HG03095 (cell line): Measurements from ENCODE around the gene RAB20.
"Not testable (repeated sequence)": the region's sequence is repeated elsewhere in the genome, so short reads cannot be mapped to it uniquely, and the experiment has no call there.

Experiments used
- ATAC-seq: cut with Tn5 transposase; IDR thresholded peaks from one replicate; pipeline ENCODE4 v1.9.1; 2021; ENCODE audit warnings: moderate library complexity; ENCODE audit not compliant: unreplicated experiment

RAB20 gene

GRCh38 chr13:110555601-110556223 lies 5.8 kb downstream of the RAB20 start:
- no peak for ATAC-seq

DNA sequence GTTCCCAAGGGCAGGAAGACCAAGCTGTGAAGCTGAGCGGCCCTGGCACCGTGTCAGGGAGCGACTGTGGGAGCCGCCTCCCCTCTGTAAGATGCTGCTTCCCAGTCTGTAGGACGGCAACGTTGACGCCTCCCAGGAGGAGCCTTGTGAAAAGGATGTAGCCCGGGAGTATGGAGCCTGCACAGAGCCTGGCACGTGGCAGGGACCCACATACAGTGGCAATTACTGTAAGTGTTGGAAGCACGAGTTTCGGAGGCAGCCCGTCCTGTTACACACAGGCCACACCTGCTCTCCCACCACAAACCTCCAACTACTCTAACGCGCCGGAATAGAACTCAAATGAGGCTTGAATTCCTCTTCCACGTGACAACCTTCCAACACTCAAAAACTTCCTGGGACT lies 6.6 kb downstream of the RAB20 start:
- ATAC-seq, result no peak

DNA sequence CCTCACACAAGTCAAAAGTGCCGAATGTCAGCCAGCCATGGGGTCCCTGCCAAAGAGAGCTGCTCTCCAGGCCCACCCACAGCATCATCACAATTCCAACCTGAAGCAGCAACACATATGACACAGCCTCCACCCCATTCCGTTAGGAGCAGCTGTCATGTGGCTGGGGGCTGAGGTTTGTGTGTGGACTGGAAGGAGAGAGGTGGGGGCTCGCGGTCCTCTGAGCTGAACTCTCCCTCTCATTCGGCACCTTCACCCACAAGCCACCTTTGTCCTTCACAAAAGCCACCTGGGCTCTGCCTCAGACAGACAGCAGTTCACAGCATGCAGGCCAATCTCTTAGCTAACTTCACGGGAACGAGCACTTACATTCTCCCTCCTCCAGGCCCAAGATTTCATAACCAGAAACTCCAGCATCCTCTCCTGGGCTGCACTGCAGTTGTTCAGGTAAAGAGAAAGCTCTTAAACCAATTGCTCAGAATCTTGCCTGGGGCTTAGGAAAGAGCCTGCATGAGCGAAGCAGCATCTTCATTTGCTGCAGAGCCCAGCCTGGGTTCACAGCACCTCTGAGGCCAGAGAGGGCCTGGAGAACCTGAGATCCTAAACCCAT lies 7.2 kb downstream of the RAB20 start:
- no peak for ATAC-seq

GRCh38 chr13:110553417-110553816 lies 8.1 kb downstream of the RAB20 start:
- no peak for ATAC-seq

- ATAC-seq, result no peak
Measured at GRCh38 chr13:110552767-110553166, 8.8 kb downstream of the RAB20 start.

DNA sequence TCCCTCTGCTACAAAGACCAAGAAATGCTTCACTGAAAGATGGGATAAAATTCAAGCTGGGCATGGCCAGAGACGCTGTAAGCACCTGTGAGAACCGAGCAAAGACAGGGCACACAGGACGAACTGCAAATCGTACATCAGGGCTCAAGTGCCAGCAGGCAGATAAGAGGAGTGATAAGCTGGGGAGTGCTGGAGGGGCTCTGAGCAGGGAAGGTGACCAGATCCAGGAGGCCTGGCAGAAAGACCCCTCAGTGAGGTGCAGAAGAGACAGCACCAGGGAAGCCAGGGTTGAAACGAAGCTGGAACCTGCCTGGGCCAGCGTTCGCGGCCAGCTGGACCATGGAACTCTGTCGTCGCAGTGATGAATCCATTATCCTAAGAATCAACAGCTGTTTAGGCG lies 10.2 kb downstream of the RAB20 start:
- ATAC-seq, result no peak

DNA sequence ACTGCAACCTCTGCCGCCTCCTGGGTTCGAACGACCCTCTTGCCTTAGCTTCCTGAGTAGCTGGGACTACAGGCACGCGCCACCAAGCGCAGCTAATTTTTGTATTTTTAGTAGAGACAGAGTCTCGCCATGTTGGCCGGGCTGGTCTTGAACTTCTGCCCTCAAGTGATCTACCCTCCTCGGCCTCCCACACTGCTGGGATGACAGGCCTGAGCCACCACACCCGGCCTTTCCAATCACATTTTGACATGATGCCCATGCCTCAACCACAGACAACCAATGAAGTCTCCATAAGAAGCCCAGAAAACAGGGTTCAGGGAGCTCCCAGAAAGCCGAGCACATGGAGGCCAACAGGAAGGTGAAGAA lies 11.7 kb downstream of the RAB20 start:
- ATAC-seq, result no peak

GRCh38 chr13:110548891-110549794 lies 12.4 kb downstream of the RAB20 start:
- ATAC-seq, result no peak

GRCh38 chr13:110546926-110547325 lies 14.6 kb downstream of the RAB20 start:
- no peak for ATAC-seq

DNA sequence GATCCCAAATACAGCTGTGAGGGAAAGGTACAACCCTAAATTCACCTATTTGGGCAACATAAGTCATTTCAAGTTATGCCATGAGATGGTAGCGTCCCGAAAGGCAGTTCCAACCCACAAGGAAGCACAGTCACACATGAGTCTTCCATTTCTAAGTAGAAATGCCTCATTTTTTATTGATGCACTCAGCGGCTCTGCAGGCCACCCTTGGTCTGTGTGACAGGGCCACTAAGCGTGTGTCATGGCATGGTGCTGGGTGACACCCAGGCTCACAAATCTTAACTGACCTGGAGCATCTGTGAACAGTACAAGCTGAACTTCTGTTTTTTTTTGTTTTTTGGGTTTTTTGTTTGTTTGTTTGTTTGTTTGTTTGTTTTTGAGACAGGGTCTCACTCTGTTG lies 15.1 kb downstream of the RAB20 start:
- ATAC-seq, result no peak

- no peak for ATAC-seq
Measured at GRCh38 chr13:110542169-110542796, 19.2 kb downstream of the RAB20 start.

DNA sequence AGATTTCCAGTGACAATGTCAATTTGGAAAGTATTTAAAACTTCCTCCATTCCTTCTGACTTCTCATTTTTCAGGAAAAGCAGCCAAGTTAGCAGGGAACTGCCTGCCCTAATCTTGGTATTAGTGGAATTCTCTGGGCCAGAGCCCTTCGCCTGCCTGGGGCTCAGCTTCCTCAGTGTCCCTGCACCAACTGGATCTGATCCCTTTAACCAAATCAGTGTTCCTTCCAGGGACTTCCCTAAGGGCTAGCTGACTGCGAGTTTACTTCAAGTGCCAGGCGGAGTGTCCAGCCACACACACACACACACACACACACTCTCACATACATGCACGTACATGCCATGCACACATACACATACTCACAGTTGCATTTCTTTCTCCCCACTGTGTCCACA lies 20.0 kb downstream of the RAB20 start:
- no peak for ATAC-seq

- ATAC-seq, result no peak
Measured at GRCh38 chr13:110540871-110541525, 20.5 kb downstream of the RAB20 start.

DNA sequence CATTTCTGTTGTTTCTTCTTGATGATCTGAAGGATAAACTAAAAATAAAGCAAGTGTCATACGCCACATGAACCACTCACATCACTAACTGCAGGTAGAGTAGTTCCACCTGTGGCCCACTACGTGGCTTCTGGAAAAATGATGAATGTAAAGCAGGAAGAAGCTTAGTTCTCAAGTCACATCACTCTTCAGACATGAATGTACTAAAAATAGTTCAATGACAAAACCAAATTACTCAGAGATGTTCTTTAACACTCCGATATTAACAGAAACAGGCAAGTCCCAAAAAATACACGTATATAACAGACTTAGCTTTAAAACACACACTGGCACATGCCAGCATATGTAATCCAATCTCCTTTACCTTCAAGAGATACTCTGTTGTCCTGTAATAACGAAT lies 21.6 kb downstream of the RAB20 start:
- no peak for ATAC-seq

GRCh38 chr13:110538632-110539031 lies 22.9 kb downstream of the RAB20 start:
- peak; percentile 72 for ATAC-seq

- no peak for ATAC-seq
Measured at GRCh38 chr13:110536006-110536693, 25.4 kb downstream of the RAB20 start.

DNA sequence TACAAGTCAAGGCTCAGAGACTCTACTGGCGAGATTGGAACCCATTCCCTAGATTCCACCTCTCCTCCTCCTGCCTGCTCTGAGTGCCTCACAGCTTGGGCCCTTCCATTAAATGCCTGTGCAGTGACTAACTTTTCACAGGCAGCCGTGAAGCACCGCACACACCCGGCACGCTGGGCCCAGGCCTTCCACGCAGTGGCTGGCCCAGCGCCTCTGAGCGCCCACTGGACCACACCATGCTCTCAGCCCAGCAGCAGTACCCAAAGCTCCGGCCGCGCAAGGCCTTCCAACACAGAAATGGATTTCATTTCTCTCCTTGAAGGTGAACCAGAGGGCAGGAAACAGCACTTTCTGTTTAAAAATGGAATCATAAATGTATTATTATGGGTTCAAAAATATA lies 26.0 kb downstream of the RAB20 start:
- no peak for ATAC-seq

DNA sequence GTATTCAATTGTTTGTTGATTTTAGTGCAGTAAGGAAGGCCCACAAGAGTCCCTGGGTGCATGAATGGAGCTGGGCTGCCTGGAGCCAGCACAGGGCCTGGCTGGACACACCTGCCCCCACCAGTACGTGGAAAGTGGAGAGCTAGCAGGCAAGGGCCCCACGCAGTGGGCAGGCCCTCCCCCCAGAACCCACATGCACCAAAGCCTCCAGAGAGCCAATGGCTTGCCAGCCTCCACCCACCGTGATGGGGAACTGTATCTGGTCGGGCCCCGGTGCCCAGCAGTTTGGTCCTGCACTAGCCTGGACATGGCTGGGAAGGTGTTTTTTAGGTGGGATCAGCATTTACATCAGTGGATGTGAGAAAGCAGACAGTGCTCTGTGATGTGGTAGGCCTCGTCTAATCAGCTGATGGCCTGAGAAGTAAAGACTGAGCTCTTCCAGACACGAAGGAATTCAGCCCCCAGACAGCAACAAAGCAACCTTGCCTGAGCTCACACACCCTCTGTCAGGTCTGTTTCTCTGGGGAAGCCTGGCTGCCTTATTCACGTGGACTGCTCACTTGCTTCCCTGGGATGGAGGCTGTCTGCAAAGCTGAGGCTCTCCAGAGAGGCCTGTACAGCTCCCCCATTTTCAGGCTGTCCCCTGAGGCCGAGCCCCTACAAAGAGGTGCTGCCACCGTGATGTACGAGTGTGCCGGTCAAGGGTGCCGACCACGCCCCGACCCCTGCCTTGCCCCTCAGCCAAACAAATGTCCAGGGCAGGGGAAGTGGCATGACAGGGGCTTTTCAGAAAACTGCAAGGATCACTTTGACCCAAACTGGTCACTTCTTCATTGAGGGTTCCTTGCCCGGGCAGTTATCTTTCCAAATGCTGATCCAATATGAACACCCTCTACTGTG lies 27.5 kb downstream of the RAB20 start:
- ATAC-seq, result no peak

DNA sequence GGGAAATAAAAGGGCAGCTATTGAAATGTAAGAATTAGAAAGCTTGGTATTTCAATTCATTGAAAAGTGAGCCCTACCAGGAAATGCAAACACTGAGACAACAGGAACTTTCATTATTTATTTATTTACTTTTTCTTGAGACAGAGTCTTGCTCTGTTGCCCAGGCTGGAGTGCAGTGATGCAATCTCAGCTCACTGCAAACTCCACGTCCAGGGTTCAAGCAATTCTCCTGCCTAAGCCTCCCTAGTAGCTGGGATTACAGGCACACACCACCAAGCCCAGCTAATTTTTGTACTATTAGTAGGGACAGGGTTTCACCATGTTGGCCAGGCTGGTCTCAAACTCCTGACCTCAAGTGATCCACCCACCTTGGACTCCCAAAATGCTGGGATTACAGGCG lies 29.3 kb downstream of the RAB20 start:
- not testable (repeated sequence) for ATAC-seq
